Ovary (tissue), 3 donors: ENCODE results near the gene NEURL1B.

Experiments
- EP300 ChIP-seq: sonication (generic); formaldehyde crosslinking; IDR thresholded peaks from one replicate; pipeline ENCODE4 v1.6.1; 2017; ENCODE audit warnings: antibody characterized with exemption
- POLR2A ChIP-seq: fragments of 450-650 bp; IDR thresholded peaks from one replicate; pipeline ENCODE4 v1.6.1; 2017; ENCODE audit warnings: antibody characterized with exemption, mild to moderate bottlenecking, moderate library complexity
- TF ChIP-seq, protein P1 (sequence below), 3 donors: fragments of 450-650 bp in 2 of 3; fragments of 200-600 bp in 1 of 3; IDR thresholded peaks; one replicate each; pipeline versions ENCODE4 v1.5.1 to v1.8.0; 2016 to 2022; ENCODE audit warnings: antibody characterized with exemption in 3 of 3, mild to moderate bottlenecking in 1 of 3
- donor health status: DM: no; HTN: no; CAD: no.

DNA sequence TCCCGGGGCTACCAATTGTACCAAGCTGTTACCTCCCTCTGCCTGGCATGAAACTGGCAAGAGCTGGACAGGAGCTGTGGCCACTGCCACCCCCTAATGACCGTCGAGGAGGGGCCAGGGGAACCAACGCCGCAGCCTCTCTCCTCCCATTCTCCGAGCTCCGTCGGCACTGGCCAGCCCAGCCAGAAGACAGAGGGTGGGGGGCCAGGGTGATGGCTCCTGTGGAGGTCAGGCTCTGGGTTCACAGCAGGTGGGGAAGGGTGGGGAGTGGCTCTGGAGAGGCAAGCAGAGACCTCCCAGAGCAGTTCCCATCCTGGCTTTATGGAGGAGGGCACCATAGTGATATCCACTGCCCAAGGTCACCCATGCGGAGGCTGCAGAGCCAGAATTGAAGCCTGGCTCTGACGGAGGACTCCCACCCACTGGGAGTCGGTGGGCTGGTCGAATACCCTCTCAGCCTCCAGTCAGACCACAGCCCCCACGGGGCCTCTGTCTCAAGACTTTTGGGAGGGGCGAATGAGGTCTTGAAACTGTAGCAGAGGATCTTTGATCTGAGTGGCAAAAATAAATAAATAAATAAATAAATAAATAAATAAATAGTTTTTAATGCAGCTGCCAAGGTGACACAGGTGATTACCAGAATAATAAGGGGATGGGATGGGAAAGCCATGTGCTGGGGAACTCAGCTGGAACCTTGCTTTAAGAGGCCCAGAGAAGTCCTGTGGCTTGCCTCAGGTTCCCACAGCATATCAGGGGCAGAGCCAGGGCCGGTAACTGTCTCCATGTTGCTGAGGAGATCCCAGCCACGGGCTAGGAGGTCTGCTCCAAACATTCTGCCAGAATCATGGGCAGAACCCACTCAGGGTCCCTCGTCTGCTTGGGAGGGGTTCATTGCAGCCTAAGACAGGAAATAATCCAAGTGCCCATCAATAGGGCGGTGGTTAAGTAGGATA, 42.5 kb upstream of the NEURL1B start:
- TF ChIP-seq, protein P1, sequence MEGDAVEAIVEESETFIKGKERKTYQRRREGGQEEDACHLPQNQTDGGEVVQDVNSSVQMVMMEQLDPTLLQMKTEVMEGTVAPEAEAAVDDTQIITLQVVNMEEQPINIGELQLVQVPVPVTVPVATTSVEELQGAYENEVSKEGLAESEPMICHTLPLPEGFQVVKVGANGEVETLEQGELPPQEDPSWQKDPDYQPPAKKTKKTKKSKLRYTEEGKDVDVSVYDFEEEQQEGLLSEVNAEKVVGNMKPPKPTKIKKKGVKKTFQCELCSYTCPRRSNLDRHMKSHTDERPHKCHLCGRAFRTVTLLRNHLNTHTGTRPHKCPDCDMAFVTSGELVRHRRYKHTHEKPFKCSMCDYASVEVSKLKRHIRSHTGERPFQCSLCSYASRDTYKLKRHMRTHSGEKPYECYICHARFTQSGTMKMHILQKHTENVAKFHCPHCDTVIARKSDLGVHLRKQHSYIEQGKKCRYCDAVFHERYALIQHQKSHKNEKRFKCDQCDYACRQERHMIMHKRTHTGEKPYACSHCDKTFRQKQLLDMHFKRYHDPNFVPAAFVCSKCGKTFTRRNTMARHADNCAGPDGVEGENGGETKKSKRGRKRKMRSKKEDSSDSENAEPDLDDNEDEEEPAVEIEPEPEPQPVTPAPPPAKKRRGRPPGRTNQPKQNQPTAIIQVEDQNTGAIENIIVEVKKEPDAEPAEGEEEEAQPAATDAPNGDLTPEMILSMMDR (IDR thresholded peaks at IDR 0.05) = no peak
- TF ChIP-seq EP300 (no peak), POLR2A (no peak)
